ENCODE data around the gene FHOD1. TPM values are rescaled to one million over a fixed set of nuclear protein-coding genes. Genes with fewer than 3 reads are reported as not detected.
A peak's percentile ranks its signal among the peaks of the same experiment; 100 is the strongest.

The FHOD1 gene
- total RNA-seq, 1 experiment from 2014 or later = 96.4 TPM

- BruUV-seq (replicated peaks) = no TSS peak
- Histone ChIP-seq H3K4me3 (ENCODE audit: low read depth, low read length, poor library complexity, severe bottlenecking) (no peak overlapping the region), H3K27ac (ENCODE audit: low read depth, low read length, poor library complexity, severe bottlenecking) (no peak overlapping the region), H3K4me1 (ENCODE audit: insufficient read depth, low read length, poor library complexity, severe bottlenecking) (peaks cover 19% of the 10 kb centered on the region), H3K36me3 (ENCODE audit: insufficient read depth, low read length, poor library complexity, severe bottlenecking) (no peaks in the 10 kb centered on the region), H3K9me3 (ENCODE audit: low read depth, low read length, poor library complexity, severe bottlenecking) (no peaks in the 10 kb centered on the region), H3K27me3 (replicated peaks; ENCODE audit: insufficient read depth, low read depth, low read length, poor library complexity) (no peaks in the 10 kb centered on the region)
- TF ChIP-seq CTCF (conservative IDR thresholded peaks at IDR 0.05; ENCODE audit: low read depth, low read length) (no peak), EZH2 (IDR thresholded peaks at IDR 0.05; ENCODE audit: borderline replicate concordance, low read depth, low read length, poor library complexity, severe bottlenecking) (no peak)
- DNase-seq (ENCODE audit: low spot score) = no peak
- ChIA-PET CTCF (no interaction called here), POLR2A (ENCODE audit: low non-redundant PET) (no interaction called here)
- intact Hi-C loops (cut with micrococcal nuclease; ENCODE audit: unreplicated experiment) = no loop called here
Measured at GRCh38 chr16:67187175-67187890, 59.9 kb downstream of the FHOD1 start.

- Histone ChIP-seq H3K9me3 (ENCODE audit: low read depth, low read length, poor library complexity, severe bottlenecking) (no peaks in the 10 kb centered on the region), H3K36me3 (ENCODE audit: insufficient read depth, low read length, poor library complexity, severe bottlenecking) (no peaks in the 10 kb centered on the region), H3K27ac (ENCODE audit: low read depth, low read length, poor library complexity, severe bottlenecking) (no peak overlapping the region), H3K27me3 (replicated peaks; ENCODE audit: insufficient read depth, low read depth, low read length, poor library complexity) (no peaks in the 10 kb centered on the region), H3K4me3 (ENCODE audit: low read depth, low read length, poor library complexity, severe bottlenecking) (no peak overlapping the region), H3K4me1 (ENCODE audit: insufficient read depth, low read length, poor library complexity, severe bottlenecking) (peaks cover 16% of the 10 kb centered on the region)
- TF ChIP-seq CTCF (conservative IDR thresholded peaks at IDR 0.05; ENCODE audit: low read depth, low read length) = no peak
- TF ChIP-seq EZH2 (IDR thresholded peaks at IDR 0.05; ENCODE audit: borderline replicate concordance, low read depth, low read length, poor library complexity, severe bottlenecking) = no peak
- no TSS peak for BruUV-seq (replicated peaks)
- ChIA-PET CTCF (interaction anchor here (0.6 kb wide), 1 partner anchor 443 kb away, joined by 5 read pairs; no protein-coding TSS in a partner anchor), POLR2A (ENCODE audit: low non-redundant PET) (no interaction called here)
- no peak for DNase-seq (ENCODE audit: low spot score)
- intact Hi-C loops (cut with micrococcal nuclease; ENCODE audit: unreplicated experiment) = no loop called here
Measured at GRCh38 chr16:67186550-67186950, 60.7 kb downstream of the FHOD1 start.

GRCh38 chr16:67185651-67186134 lies 61.6 kb downstream of the FHOD1 start:
- BruUV-seq (replicated peaks) = no TSS peak
- DNase-seq (ENCODE audit: low spot score) = no peak
- Histone ChIP-seq H3K27me3 (replicated peaks; ENCODE audit: insufficient read depth, low read depth, low read length, poor library complexity) (no peaks in the 10 kb centered on the region), H3K27ac (ENCODE audit: low read depth, low read length, poor library complexity, severe bottlenecking) (no peak overlapping the region), H3K36me3 (ENCODE audit: insufficient read depth, low read length, poor library complexity, severe bottlenecking) (no peaks in the 10 kb centered on the region), H3K9me3 (ENCODE audit: low read depth, low read length, poor library complexity, severe bottlenecking) (no peaks in the 10 kb centered on the region), H3K4me3 (ENCODE audit: low read depth, low read length, poor library complexity, severe bottlenecking) (no peak overlapping the region), H3K4me1 (ENCODE audit: insufficient read depth, low read length, poor library complexity, severe bottlenecking) (peaks cover 14% of the 10 kb centered on the region)
- intact Hi-C loops (cut with micrococcal nuclease; ENCODE audit: unreplicated experiment) = loop anchor here (1.0 kb wide), 1 partner anchor 208 kb away; no protein-coding TSS in a partner anchor
- POLR2A ChIA-PET (ENCODE audit: low non-redundant PET) = no interaction called here
- CTCF ChIA-PET = interaction anchor here (1.1 to 1.5 kb wide), 4 partner anchors 9 to 168 kb away, joined by 3 to 8 read pairs (median 6); partner anchors contain the start of gene NOL3
- TF ChIP-seq EZH2 (IDR thresholded peaks at IDR 0.05; ENCODE audit: borderline replicate concordance, low read depth, low read length, poor library complexity, severe bottlenecking) = no peak
- TF ChIP-seq CTCF (conservative IDR thresholded peaks at IDR 0.05; ENCODE audit: low read depth, low read length) = peak; percentile 5; the same call in 1 of the 2 replicates
